Kidney epithelial cell (primary cell): Measurements from ENCODE around the gene PRPF6. TPM values are rescaled to one million over a fixed set of nuclear protein-coding genes. Genes with fewer than 3 reads are reported as not detected.

Experiments
- DNase-seq: peaks from one replicate; pipeline ENCODE4 v3.0.0-alpha.2; 2010; ENCODE audit warnings: low read depth
- H3K27me3 ChIP-seq: 2 replicates; pipeline ENCODE4 v1.6.0; 2011; ENCODE audit warnings: low read length; ENCODE audit not compliant: control insufficient read depth, insufficient read depth
- H3K36me3 ChIP-seq: 2 replicates; pipeline ENCODE4 v1.5.1; 2011; ENCODE audit warnings: low read length; ENCODE audit not compliant: control insufficient read depth, insufficient read depth
- H3K4me3 ChIP-seq: 2 replicates; pipeline ENCODE4 v1.5.1; 2011; ENCODE audit warnings: low read depth, mild to moderate bottlenecking, control low read depth, low read length
- CTCF ChIP-seq: IDR thresholded peaks from 2 replicates; pipeline ENCODE4 v1.5.1; 2011; ENCODE audit warnings: mild to moderate bottlenecking, moderate library complexity, low read length, control low read depth, inconsistent platforms; ENCODE audit not compliant: insufficient read depth, poor library complexity, severe bottlenecking
- total RNA-seq: library from RNA; depleted of rRNA; stranded (reverse); fragments of >200 nt; gene quantifications from 2 replicates; pipeline ENCODE4 v1.2.3, GENCODE V29; 2015

PRPF6 gene
- total RNA-seq, 1 donor from 2014 or later: 78.5 TPM

- TF ChIP-seq CTCF: no peak
- peaks cover 3% of the 10 kb centered on the region for H3K36me3 ChIP-seq
- H3K4me3 ChIP-seq: no peak overlapping the region
- H3K27me3 ChIP-seq: no peaks in the 10 kb centered on the region
- no peak for DNase-seq
Measured at GRCh38 chr20:64003960-64004725, 23.2 kb downstream of the PRPF6 start.

GRCh38 chr20:64005394-64005793 lies 24.5 kb downstream of the PRPF6 start:
- H3K36me3 ChIP-seq: peaks cover 6% of the 10 kb centered on the region
- no peaks in the 10 kb centered on the region for H3K27me3 ChIP-seq
- no peak for TF ChIP-seq CTCF
- H3K4me3 ChIP-seq: no peak overlapping the region
- DNase-seq: no peak

- DNase-seq: no peak
- Histone ChIP-seq H3K36me3 (peaks cover 7% of the 10 kb centered on the region), H3K27me3 (no peaks in the 10 kb centered on the region), H3K4me3 (no peak overlapping the region)
- no peak for TF ChIP-seq CTCF
Measured at GRCh38 chr20:64006490-64006889, 25.6 kb downstream of the PRPF6 start.

GRCh38 chr20:64006902-64007301 lies 26.0 kb downstream of the PRPF6 start:
- H3K36me3 ChIP-seq: peaks cover 6% of the 10 kb centered on the region
- no peak for TF ChIP-seq CTCF
- no peaks in the 10 kb centered on the region for H3K27me3 ChIP-seq
- H3K4me3 ChIP-seq: no peak overlapping the region
- DNase-seq: no peak

GRCh38 chr20:64009811-64010387 lies 29.0 kb downstream of the PRPF6 start:
- Histone ChIP-seq H3K4me3 (no peak overlapping the region), H3K27me3 (no peaks in the 10 kb centered on the region), H3K36me3 (peaks cover 6% of the 10 kb centered on the region)
- no peak for TF ChIP-seq CTCF
- DNase-seq: no peak

- DNase-seq: no peak
- Histone ChIP-seq H3K27me3 (no peaks in the 10 kb centered on the region), H3K36me3 (peaks cover 6% of the 10 kb centered on the region), H3K4me3 (no peak overlapping the region)
- TF ChIP-seq CTCF: no peak
Measured at GRCh38 chr20:64010711-64011237, 29.8 kb downstream of the PRPF6 start.
